Dedifferentiated amniotic fluid mesenchymal stem cell (primary cell): ENCODE data around the gene NCOA1.
"Not testable (repeated sequence)": the region's sequence is repeated elsewhere in the genome, so short reads cannot be mapped to it uniquely, and the experiment has no call there.

Experiments used
- DNase-seq: peaks from one replicate; pipeline ENCODE4 v3.0.0-alpha.2; 2016; ENCODE audit errors: extremely low spot score

The NCOA1 gene

DNA sequence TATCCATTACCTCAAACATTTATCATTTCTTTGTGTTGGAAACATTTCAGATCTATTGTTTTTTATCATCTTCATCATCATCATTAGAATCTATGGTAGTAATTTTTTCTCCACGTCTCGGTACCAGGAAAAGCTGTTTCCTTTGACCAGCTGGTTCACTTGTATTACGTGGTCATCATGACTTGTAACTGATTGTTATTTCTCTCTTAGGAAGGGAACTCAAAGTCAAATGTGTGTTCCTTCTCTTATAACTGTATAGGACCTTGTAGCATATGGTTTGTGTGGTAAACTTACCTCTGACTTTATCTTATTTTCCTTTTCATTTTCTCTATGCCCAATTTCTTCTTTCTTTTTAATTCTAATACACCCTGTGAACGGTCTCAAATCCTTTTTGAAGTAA is 16.5 kb downstream of the NCOA1 start:
- no peak for DNase-seq

- no peak for DNase-seq
Observed at GRCh38 chr2:24508878-24509277, 17.8 kb downstream of the NCOA1 start.

GRCh38 chr2:24509425-24509824 is 18.4 kb downstream of the NCOA1 start:
- no peak for DNase-seq

DNA sequence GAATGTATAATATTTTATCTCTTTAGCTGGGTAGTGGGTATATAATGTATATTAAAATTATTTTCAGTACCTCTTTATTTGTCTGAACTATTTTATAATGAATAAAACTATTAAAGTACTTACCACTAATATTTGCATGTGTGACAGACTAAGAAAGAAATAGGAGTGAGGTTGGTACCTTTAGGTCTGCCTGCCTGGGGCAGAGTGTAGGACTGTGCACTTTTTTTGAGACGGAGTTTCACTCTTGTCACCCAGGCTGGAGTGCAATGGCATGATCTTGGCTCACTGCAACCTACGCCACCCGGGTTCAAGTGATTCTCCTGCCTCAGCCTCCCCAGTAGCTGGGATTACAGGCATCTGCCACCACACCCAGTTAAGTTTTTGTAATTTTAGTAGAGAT is 18.8 kb downstream of the NCOA1 start:
- DNase-seq = no peak

DNA sequence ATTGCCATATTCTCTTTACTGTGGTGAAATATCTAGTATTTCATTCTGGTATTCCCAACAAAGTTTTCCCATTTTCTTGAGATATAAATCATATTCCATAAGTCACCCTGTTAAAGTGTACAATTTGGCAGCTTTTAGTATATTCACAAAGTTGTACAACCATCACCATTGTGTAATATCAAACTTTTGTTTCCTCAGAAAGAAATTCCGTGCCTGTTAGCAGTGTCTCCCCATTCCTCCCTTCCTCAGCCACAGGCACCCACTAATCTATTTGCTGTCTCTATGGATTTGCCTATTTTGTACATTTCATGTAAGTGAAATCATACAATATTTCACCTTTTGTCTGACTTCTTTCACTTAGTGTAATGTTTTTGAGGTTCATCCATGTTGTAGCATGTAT is 19.7 kb downstream of the NCOA1 start:
- DNase-seq = no peak

- DNase-seq = no peak
Observed at GRCh38 chr2:24511198-24511597, 20.1 kb downstream of the NCOA1 start.

- DNase-seq = no peak
Observed at GRCh38 chr2:24511894-24512293, 20.8 kb downstream of the NCOA1 start.

DNA sequence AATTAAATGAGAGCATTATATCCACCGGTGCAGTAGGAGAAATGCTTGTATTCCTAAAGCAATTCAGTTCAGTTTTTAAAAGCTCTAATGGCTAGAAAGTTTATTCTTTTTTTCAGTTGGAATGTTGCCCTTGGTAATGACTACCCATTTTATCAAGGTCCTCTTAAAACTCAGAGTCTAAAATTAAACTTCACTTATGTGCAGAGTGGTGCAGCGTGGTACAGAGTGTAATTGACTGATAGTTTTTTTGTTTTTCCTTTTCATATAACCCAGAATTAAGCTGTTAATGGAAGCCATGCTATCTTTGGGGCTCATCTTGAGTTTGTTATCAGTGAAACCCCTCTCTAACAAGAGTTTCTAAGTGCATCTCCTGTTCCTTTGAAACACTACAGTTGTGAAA is 21.4 kb downstream of the NCOA1 start:
- DNase-seq = no peak

DNA sequence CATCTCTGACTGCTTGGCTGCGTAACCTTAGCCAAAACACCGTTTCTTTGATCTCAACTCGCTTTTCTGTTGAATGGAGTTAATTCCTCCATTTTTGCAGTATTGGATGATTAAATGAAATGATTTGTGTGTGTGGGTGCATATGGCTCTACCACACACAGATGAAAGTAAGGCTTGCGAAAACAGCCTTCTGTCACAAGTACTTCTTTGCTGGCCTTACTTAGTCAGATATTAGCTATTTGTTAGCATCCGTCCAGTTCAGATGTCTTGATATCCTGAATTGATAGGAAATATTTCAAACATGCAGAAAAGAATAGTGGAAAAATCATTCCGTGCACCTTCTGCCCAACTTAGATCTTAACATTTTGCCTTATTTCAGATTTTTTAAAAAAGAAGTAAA is 21.8 kb downstream of the NCOA1 start:
- no peak for DNase-seq

DNA sequence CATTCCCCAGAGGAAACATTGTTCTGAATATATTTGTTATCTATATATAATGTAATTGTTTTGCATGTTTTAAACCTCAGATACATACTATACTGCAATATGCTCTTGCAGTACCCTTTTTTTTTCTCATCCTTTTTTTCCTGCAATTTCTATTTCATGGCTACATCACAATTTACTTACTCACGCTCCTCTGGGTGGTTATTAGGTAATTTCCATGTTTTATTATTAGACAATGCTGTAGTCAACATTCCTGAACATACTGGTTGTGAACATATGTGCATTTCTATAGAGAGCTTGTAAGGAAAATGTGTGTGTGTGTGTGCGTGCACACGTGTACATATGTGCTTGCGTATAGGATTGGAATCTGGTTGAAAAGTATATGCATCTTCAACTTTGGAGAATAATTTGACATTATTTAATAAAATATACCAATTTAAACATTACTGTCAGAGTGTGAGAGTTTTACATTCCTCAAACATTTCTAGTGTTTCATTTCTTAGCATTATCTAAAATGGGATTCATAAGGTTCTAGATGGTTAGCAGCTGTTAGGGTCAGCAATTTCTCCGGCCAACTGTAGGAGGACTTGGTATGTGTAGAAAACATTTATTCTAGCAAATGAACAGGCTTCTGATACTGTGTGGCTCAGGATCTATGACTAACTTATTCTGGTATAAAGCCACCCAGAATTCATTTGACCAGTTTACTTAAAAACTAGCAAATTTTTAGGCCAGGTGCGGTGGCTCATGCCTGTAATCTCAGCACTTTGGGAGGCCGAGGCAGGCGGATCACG is 22.4 kb downstream of the NCOA1 start:
- no peak for DNase-seq

DNA sequence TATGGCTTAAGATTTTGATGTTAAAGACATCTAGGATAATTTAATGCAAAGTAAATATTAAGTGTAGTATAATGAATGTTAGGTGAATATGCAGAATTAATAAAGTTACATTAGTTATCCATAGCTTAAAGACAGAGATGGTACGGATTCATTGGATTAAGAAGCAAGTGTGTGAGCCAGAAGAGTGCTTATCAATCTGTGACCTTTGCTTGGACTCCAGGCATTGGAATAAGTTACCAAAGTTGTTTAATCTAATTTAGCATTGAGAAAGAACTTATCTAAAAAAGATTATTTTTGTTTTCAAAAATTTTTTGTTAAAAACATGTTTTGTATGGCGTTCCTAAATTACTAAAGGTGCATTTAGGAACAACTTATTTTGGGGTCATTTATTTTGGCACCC is 23.8 kb downstream of the NCOA1 start:
- no peak for DNase-seq

- DNase-seq = no peak
Observed at GRCh38 chr2:24515335-24515734, 24.3 kb downstream of the NCOA1 start.

DNA sequence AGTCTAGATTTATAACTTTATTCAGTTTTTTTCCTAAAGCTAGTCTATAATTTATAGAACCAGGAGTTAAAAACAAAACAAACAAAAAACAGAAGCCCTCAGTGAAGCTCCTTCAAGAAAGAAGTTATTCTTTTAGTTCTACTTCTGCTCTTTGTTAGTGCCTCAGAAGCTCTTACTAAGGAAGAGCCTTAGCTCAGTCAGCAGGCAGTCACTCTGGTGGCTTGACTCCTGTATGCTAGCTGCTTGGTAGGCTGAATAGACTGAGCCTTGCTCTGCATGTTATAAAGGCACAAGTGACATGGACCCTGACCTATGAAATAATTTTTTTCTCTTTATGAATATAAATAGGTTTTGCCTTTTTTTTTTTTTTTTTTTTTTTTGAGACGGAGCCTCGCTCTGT is 24.8 kb downstream of the NCOA1 start:
- no peak for DNase-seq

DNA sequence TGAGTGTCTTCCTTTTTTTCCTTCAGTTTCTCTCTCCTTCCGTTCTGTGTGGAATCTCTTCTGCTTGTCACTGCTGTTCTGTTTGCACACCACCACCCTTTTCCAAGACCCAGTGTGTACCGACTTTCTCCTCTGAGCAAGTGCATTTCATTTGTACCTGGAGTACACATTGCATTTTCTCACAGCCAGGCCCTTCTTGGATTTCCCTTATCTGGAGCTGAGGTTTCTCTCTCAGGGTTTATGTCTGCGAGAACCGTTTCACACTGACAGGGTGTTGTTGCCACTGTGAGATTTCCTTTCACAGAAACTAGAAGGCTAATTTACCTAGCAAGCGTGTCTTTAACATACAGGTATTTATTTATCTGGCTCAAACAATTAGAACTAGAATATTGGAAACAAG is 26.2 kb downstream of the NCOA1 start:
- DNase-seq = no peak

- DNase-seq = no peak
Observed at GRCh38 chr2:24520175-24520574, 29.1 kb downstream of the NCOA1 start.

GRCh38 chr2:24521162-24521857 is 30.3 kb downstream of the NCOA1 start:
- no peak for DNase-seq

GRCh38 chr2:24521975-24522639 is 31.1 kb downstream of the NCOA1 start:
- DNase-seq = no peak

GRCh38 chr2:24527536-24527935 is 36.5 kb downstream of the NCOA1 start:
- DNase-seq = no peak

GRCh38 chr2:24530796-24531195 is 39.7 kb downstream of the NCOA1 start:
- DNase-seq = no peak

DNA sequence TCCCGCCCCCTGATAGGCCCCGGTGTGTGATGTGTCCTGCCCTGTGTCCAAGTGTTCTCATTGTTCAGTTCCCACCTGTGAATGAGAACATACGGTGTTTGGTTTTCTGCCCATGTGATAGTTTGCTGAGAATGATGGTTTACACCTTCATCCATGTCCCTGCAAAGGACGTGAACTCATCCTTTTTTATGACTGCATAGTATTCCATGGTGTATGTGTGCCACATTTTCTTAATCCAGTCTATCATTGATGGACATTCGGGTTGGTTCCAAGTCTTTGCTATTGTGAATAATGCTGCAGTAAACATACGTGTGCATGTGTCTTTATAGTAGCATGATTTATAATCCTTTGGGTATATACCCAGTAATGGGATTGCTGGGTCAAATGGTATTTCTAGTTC is 40.6 kb downstream of the NCOA1 start:
- not testable (repeated sequence) for DNase-seq

- not testable (repeated sequence) for DNase-seq
Observed at GRCh38 chr2:24532057-24532456, 41.0 kb downstream of the NCOA1 start.

DNA sequence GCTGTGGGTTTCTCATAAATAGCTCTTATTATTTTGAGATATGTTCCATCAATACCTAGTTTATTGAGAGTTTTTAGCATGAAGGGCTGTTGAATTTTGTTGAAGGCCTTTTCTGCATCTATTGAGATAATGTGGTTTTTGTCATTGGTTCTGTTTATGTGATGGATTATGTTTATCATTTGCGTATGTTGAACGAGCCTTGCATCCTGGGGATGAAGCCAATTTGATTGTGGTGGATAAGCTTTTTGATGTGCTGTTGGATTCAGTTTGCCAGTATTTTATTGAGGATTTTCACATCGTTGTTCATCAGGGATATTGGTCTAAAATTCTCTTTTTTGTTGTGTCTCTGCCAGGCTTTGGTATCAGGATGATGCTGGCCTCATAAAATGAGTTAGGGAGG is 42.5 kb downstream of the NCOA1 start:
- DNase-seq = not testable (repeated sequence)

GRCh38 chr2:24538720-24539119 is 47.7 kb downstream of the NCOA1 start:
- no peak for DNase-seq
